ENCODE results near the gene VIP. TPM values are rescaled to one million over a fixed set of nuclear protein-coding genes. Genes with fewer than 3 reads are reported as not detected.

VIP gene
- polyA plus RNA-seq, 1 donor (not counting 4 experiments of a cell fraction or from before 2014, with no cell fraction given) = not detected

DNA sequence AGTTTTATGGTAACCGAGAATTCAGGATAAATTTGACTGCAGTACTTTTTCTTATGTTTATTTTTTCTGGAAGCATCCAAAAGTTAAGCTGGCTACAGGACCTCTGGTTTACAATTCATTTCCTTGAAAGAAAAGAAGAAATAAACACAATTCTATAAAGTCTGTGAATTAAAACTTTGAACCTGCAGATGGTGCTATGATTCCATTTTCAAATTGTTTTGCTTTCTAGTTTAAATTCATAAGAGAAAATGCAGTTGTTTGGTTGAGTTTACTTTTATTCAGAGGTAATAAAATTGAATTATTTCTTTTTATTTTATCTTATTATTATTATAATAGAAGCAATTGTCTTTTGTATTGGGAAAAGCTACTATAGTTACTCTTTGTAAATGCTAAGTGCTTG, 1.8 kb upstream of the VIP start:
- Histone ChIP-seq H4K20me1 (ENCODE audit: control insufficient read depth, extremely low read depth, insufficient read depth, low read length) (no peaks in the 10 kb centered on the region), H3K4me1 (ENCODE audit: control insufficient read depth, extremely low read depth, insufficient read depth, low read length) (no peaks in the 10 kb centered on the region), H3K9me3 (ENCODE audit: control insufficient read depth, low read depth, low read length) (no peaks in the 10 kb centered on the region), H3K4me3 (ENCODE audit: control insufficient read depth in 2 of 3, extremely low read depth in 1 of 3, insufficient read depth in 2 of 3, low read depth in 1 of 3, low read length in 3 of 3) (no peak overlapping the region), H3K79me2 (ENCODE audit: control insufficient read depth, insufficient read depth, low read length) (no peaks in the 10 kb centered on the region), H3K27ac (ENCODE audit: control insufficient read depth, insufficient read depth, low read length) (no peak overlapping the region), H2AFZ (ENCODE audit: control insufficient read depth, low read length) (no peak overlapping the region), H3K4me2 (ENCODE audit: control insufficient read depth, extremely low read depth, insufficient read depth, low read depth, low read length) (no peak overlapping the region), H3K27me3 (ENCODE audit: control insufficient read depth, extremely low read depth, insufficient read depth, low read length) (no peaks in the 10 kb centered on the region), H3K9me1 (ENCODE audit: control insufficient read depth, extremely low read depth, insufficient read depth, low read length) (no peaks in the 10 kb centered on the region), H3K9ac (ENCODE audit: control insufficient read depth, extremely low read depth, insufficient read depth, low read length) (no peak overlapping the region), H3K36me3 (ENCODE audit: control insufficient read depth in 2 of 2, extremely low read depth in 1 of 2, insufficient read depth in 2 of 2, low read length in 2 of 2) (no peaks in the 10 kb centered on the region)
- dilution Hi-C loops (cut with MboI; ENCODE audit: extremely low pct_ligation_motif_present, low sequenced_read_pairs) = no loop called here
- DNase-seq (ENCODE audit: low read depth, low spot score) (no peak), FAIRE-seq (no peak)
- TF ChIP-seq, protein P1, sequence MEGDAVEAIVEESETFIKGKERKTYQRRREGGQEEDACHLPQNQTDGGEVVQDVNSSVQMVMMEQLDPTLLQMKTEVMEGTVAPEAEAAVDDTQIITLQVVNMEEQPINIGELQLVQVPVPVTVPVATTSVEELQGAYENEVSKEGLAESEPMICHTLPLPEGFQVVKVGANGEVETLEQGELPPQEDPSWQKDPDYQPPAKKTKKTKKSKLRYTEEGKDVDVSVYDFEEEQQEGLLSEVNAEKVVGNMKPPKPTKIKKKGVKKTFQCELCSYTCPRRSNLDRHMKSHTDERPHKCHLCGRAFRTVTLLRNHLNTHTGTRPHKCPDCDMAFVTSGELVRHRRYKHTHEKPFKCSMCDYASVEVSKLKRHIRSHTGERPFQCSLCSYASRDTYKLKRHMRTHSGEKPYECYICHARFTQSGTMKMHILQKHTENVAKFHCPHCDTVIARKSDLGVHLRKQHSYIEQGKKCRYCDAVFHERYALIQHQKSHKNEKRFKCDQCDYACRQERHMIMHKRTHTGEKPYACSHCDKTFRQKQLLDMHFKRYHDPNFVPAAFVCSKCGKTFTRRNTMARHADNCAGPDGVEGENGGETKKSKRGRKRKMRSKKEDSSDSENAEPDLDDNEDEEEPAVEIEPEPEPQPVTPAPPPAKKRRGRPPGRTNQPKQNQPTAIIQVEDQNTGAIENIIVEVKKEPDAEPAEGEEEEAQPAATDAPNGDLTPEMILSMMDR (optimal IDR thresholded peaks at IDR 0.05 in 1 of 3, IDR thresholded peaks at IDR 0.05 in 1 of 3, conservative IDR thresholded peaks at IDR 0.05 in 1 of 3; ENCODE audit: extremely low read depth in 1 of 3, insufficient read depth in 2 of 3, low read length in 3 of 3) = no peak
- TF ChIP-seq EZH2 (IDR thresholded peaks at IDR 0.05; ENCODE audit: low read length) = no peak

DNA sequence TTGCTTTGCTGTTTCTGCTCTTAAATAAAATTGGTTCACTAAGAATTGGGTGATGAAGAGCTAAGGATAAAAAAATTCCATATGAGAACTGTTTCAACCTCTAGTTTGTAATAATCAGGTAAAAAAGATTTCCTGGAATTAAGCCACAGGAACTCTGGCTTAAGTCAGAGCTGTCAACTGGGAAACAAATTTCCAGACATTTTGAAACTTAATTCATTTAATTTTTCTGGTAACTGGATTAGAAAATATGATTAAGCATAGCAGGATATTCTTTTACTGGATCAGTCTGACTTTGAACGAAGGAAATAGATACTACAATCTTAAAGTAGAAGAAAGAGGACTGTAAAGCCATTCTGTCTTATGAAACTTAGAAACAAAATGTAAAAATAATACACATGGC, 1.3 kb upstream of the VIP start:
- TF ChIP-seq, protein P1 (optimal IDR thresholded peaks at IDR 0.05 in 1 of 3, IDR thresholded peaks at IDR 0.05 in 1 of 3, conservative IDR thresholded peaks at IDR 0.05 in 1 of 3; ENCODE audit: extremely low read depth in 1 of 3, insufficient read depth in 2 of 3, low read length in 3 of 3) = no peak
- TF ChIP-seq EZH2 (IDR thresholded peaks at IDR 0.05; ENCODE audit: low read length) = no peak
- Histone ChIP-seq H3K36me3 (ENCODE audit: control insufficient read depth in 2 of 2, extremely low read depth in 1 of 2, insufficient read depth in 2 of 2, low read length in 2 of 2) (no peaks in the 10 kb centered on the region), H4K20me1 (ENCODE audit: control insufficient read depth, extremely low read depth, insufficient read depth, low read length) (no peaks in the 10 kb centered on the region), H3K27me3 (ENCODE audit: control insufficient read depth, extremely low read depth, insufficient read depth, low read length) (no peaks in the 10 kb centered on the region), H3K4me1 (ENCODE audit: control insufficient read depth, extremely low read depth, insufficient read depth, low read length) (no peaks in the 10 kb centered on the region), H3K4me3 (ENCODE audit: control insufficient read depth in 2 of 3, extremely low read depth in 1 of 3, insufficient read depth in 2 of 3, low read depth in 1 of 3, low read length in 3 of 3) (no peak overlapping the region), H3K9me3 (ENCODE audit: control insufficient read depth, low read depth, low read length) (no peaks in the 10 kb centered on the region), H3K9ac (ENCODE audit: control insufficient read depth, extremely low read depth, insufficient read depth, low read length) (no peak overlapping the region), H2AFZ (ENCODE audit: control insufficient read depth, low read length) (no peak overlapping the region), H3K79me2 (ENCODE audit: control insufficient read depth, insufficient read depth, low read length) (no peaks in the 10 kb centered on the region), H3K4me2 (ENCODE audit: control insufficient read depth, extremely low read depth, insufficient read depth, low read depth, low read length) (no peak overlapping the region), H3K9me1 (ENCODE audit: control insufficient read depth, extremely low read depth, insufficient read depth, low read length) (no peaks in the 10 kb centered on the region), H3K27ac (ENCODE audit: control insufficient read depth, insufficient read depth, low read length) (no peak overlapping the region)
- dilution Hi-C loops (cut with MboI; ENCODE audit: extremely low pct_ligation_motif_present, low sequenced_read_pairs) = no loop called here
- no peak for FAIRE-seq
- DNase-seq (ENCODE audit: low read depth, low spot score) = no peak
